Osteocyte (in vitro differentiated cells): Measurements from ENCODE around the gene NRXN3. TPM values are rescaled to one million over a fixed set of nuclear protein-coding genes. Genes with fewer than 3 reads are reported as not detected.

Source experiments
- DNase-seq: peaks from one replicate; pipeline ENCODE4 v3.0.0; 2021; ENCODE audit warnings: mixed read lengths; ENCODE audit not compliant: unreplicated experiment; ENCODE audit errors: extremely low spot score
- H3K27ac Mint-ChIP-seq: one replicate; pipeline ENCODE4 v1.8.0; 2021; ENCODE audit warnings: mild to moderate bottlenecking, mixed read lengths; ENCODE audit not compliant: unreplicated experiment
- H3K27me3 Mint-ChIP-seq: one replicate; pipeline ENCODE4 v1.8.0; 2021; ENCODE audit warnings: mixed read lengths; ENCODE audit not compliant: unreplicated experiment
- H3K36me3 Mint-ChIP-seq: one replicate; pipeline ENCODE4 v1.8.0; 2021; ENCODE audit warnings: mixed read lengths; ENCODE audit not compliant: unreplicated experiment
- H3K4me1 Mint-ChIP-seq: one replicate; pipeline ENCODE4 v1.8.0; 2021; ENCODE audit warnings: mixed read lengths; ENCODE audit not compliant: unreplicated experiment
- H3K4me3 Mint-ChIP-seq: one replicate; pipeline ENCODE4 v1.8.0; 2021; ENCODE audit warnings: mild to moderate bottlenecking, moderate library complexity, mixed read lengths; ENCODE audit not compliant: unreplicated experiment
- H3K9me3 Mint-ChIP-seq: one replicate; pipeline ENCODE4 v1.8.0; 2021; ENCODE audit warnings: mixed read lengths; ENCODE audit not compliant: unreplicated experiment
- total RNA-seq: library from RNA; stranded (reverse); gene quantifications from 2 replicates; pipeline ENCODE4 v1.2.1, GENCODE V29; 2021
- TF ChIP-seq, protein P1 (sequence below): fragments of 200-600 bp; sonication (generic); IDR thresholded peaks from 2 replicates; pipeline ENCODE4 v1.5.0; 2021; ENCODE audit warnings: antibody characterized with exemption, mild to moderate bottlenecking, moderate library complexity

The NRXN3 gene
- total RNA-seq, 1 donor from 2014 or later = 26.5 TPM

DNA sequence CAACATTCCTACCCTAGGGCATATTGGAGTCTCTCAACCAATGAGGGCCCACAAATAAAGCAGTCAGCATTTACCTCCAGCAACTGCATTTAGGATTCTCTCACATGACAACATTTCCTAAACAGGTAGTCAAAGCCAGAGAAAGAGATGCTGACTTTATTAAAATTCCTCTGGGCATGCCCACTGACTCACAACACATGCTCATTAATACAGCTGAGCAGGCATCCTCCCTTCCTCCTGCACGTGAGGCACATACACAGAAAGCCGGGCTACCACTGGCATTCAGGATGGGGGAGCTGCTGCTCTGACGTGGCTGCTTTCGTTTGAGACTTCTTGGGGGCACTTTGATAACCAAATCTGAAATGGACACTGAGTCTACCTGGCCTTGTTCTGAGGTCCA lies 174.1 kb downstream of the NRXN3 start:
- Mint-ChIP-seq H3K27ac (no peak overlapping the region), H3K36me3 (no peaks in the 10 kb centered on the region), H3K4me1 (no peaks in the 10 kb centered on the region), H3K9me3 (no peaks in the 10 kb centered on the region), H3K27me3 (no peaks in the 10 kb centered on the region), H3K4me3 (no peak overlapping the region)
- no peak for DNase-seq
- TF ChIP-seq, protein P1, sequence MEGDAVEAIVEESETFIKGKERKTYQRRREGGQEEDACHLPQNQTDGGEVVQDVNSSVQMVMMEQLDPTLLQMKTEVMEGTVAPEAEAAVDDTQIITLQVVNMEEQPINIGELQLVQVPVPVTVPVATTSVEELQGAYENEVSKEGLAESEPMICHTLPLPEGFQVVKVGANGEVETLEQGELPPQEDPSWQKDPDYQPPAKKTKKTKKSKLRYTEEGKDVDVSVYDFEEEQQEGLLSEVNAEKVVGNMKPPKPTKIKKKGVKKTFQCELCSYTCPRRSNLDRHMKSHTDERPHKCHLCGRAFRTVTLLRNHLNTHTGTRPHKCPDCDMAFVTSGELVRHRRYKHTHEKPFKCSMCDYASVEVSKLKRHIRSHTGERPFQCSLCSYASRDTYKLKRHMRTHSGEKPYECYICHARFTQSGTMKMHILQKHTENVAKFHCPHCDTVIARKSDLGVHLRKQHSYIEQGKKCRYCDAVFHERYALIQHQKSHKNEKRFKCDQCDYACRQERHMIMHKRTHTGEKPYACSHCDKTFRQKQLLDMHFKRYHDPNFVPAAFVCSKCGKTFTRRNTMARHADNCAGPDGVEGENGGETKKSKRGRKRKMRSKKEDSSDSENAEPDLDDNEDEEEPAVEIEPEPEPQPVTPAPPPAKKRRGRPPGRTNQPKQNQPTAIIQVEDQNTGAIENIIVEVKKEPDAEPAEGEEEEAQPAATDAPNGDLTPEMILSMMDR = no peak

DNA sequence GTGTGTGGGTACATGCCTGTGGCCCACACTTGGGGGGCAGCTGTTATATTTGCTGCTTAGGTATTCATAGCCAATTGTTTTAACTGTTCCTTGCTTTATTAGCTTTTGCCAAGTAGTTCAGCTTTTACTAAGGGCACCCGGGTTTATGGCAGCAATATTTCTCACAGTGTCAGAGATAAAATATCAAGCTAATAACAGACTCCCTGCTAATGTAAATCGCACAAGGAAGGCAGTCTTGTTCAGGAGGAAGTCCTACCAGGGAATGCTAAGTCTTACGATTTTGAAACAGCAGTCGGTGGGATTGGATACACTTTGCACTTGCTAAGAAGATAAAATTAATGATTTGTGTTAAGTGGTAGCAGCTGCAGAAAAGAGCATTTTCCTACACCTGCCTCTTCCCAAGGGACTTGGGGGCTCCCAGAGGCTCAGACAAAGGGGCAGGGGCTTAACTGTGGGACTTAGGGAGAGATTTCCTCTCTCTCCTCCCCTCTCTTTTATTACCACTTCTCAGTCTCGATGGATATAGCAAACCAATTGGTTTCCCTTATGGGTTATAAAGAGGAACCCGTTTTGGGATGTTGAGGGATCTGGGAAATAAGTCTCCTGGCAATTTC lies 175.1 kb downstream of the NRXN3 start:
- Mint-ChIP-seq H3K36me3 (no peaks in the 10 kb centered on the region), H3K4me3 (no peak overlapping the region)
- TF ChIP-seq, protein P1 = no peak

DNA sequence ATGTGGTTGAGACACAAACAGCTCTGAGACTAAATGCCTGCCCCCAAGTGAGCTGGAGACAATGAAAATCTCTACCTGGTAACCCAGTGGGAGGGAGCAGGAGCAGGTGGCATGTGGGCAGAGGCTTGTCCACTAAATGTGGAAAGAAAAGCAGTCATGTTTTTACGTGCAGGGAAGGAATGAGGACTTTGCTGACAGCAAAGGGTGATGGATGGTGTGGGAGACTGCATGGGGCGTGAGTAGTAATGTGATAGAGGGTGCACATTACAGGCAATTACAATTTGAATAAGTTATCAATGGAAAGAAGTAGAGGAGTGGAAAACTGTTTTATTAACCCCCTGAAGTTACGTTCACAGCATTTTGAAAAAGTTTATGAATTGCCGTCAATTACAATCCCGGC lies 176.6 kb downstream of the NRXN3 start:
- TF ChIP-seq, protein P1 = no peak
- H3K9me3 Mint-ChIP-seq = no peaks in the 10 kb centered on the region
- H3K4me1 Mint-ChIP-seq = no peaks in the 10 kb centered on the region
- no peaks in the 10 kb centered on the region for H3K36me3 Mint-ChIP-seq
- no peak overlapping the region for H3K4me3 Mint-ChIP-seq
- DNase-seq = no peak
- no peaks in the 10 kb centered on the region for H3K27me3 Mint-ChIP-seq
- no peak overlapping the region for H3K27ac Mint-ChIP-seq

More for the DNA sequence above, 175.1 kb downstream of the NRXN3 start:
- Mint-ChIP-seq H3K4me1 (no peaks in the 10 kb centered on the region), H3K27ac (no peak overlapping the region), H3K9me3 (no peaks in the 10 kb centered on the region), H3K27me3 (no peaks in the 10 kb centered on the region)
- DNase-seq = no peak

DNA sequence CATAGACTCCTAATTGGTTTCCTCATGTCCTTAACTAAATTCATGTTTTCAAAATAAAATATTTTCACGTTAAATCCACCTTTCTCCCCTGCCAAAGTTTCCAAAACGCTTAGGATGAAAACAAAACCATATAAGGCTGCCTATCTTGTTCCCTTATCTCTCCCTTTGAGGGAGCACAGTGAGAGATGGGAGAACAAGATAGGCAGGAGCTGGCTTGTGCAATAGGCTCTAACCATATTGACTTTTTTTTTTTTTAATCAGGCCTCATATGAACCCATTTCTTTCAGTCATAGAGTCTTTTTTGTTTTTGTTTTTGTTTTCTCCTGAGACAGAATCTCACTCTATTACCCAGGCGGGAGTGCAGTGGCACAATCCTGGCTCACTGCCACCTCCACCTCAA lies 184.9 kb downstream of the NRXN3 start:
- Mint-ChIP-seq H3K27me3 (no peaks in the 10 kb centered on the region), H3K4me1 (no peaks in the 10 kb centered on the region), H3K27ac (no peak overlapping the region), H3K36me3 (no peaks in the 10 kb centered on the region), H3K4me3 (no peak overlapping the region), H3K9me3 (peaks cover 8% of the 10 kb centered on the region)
- DNase-seq = no peak
- TF ChIP-seq, protein P1 = no peak

DNA sequence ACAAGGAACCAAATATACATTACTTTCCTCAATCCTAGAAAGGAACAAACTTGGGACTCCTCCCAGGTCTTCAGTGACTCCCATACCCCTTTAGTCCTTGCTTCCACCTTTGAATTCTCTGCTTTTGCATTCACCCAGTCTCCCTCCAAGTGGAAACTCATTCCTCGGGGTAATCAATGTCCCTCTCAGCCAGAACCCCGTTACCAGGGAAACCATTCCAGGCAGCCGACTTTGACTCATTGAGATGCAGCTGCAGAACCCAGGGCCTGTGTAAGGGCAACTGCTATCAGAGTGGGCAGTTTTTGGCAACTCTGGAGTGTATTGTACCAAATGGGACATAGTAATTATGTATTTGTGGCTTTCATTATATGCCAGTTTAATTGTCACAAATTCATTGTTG lies 186.2 kb downstream of the NRXN3 start:
- no peak overlapping the region for H3K4me3 Mint-ChIP-seq
- no peaks in the 10 kb centered on the region for H3K36me3 Mint-ChIP-seq
- H3K9me3 Mint-ChIP-seq = peaks cover 8% of the 10 kb centered on the region
- H3K27me3 Mint-ChIP-seq = no peaks in the 10 kb centered on the region
- H3K4me1 Mint-ChIP-seq = no peaks in the 10 kb centered on the region
- DNase-seq = no peak
- H3K27ac Mint-ChIP-seq = no peak overlapping the region
- TF ChIP-seq, protein P1 = no peak
